Measurements from ENCODE around the gene GALNT17. TPM values are rescaled to one million over a fixed set of nuclear protein-coding genes. Genes with fewer than 3 reads are reported as not detected.
"Not testable (repeated sequence)": the region's sequence is repeated elsewhere in the genome, so short reads cannot be mapped to it uniquely, and the experiment has no call there.

The GALNT17 gene
- total and polyA plus RNA-seq, 2 experiments from 2014 or later, result 11.1 to 65.6 TPM

DNA sequence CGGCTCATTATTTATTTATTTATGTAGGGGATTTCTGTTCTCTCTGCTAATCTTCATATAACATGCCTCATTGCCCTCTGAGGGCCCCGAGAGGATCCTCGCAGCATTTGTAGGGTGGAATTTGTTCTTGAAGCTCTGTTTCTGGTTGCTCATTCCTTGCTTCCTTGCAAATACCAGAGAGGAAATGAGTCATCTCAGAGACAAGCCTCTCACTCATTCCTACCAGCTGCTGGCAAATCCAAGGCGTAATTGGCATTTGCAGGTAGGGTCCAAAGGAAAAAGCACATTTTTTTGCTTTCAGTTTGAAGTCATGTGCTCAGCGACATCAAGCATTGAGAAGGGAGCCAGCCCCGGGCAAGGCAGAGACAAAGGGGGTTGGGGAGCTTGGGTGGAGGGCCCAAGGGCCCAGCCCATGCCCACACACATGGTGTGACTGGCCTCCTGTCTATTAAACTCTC, 501.6 kb downstream of the GALNT17 start:
- peak overlapping the region; percentile 80 for H3K27ac Mint-ChIP-seq
- peaks cover 20% of the 10 kb centered on the region for H3K4me1 ChIP-seq (ENCODE audit: insufficient read depth)
- H3K4me1 Mint-ChIP-seq, result peaks cover 47% of the 10 kb centered on the region
- H2AFZ ChIP-seq, result no peak overlapping the region
- H3K9me2 ChIP-seq (ENCODE audit: insufficient read depth), result peaks cover 5% of the 10 kb centered on the region; the same call in 1 of the 2 replicates
- H3K27me3 Mint-ChIP-seq (ENCODE audit: insufficient read depth, low read depth, poor library complexity), result peaks cover 19% of the 10 kb centered on the region
- 0 out of 2 replicates have a peak, but pooled peaks cover 2% of the 10 kb centered on the region for H3F3A ChIP-seq (replicated peaks; ENCODE audit: low read depth)
- peak; percentile 51 for ATAC-seq
- H3K4me2 ChIP-seq, result peak overlapping the region; percentile 41
- peaks cover 6% of the 10 kb centered on the region; the same call in 2 of the 3 replicates for H3K9me3 Mint-ChIP-seq
- no peak overlapping the region for H3K4me3 ChIP-seq
- H3K27ac ChIP-seq (ENCODE audit: low read depth), result peak overlapping the region; percentile 86
- DNase-seq (ENCODE audit: low spot score), result peak; percentile 75
- H3K27me3 ChIP-seq (ENCODE audit: insufficient read depth), result no peaks in the 10 kb centered on the region
- H3K36me3 Mint-ChIP-seq (ENCODE audit: low read depth), result no peaks in the 10 kb centered on the region; the same call in 2 of the 3 replicates
- no peaks in the 10 kb centered on the region for H3K79me2 ChIP-seq (replicated peaks; ENCODE audit: insufficient read depth)
- no peak overlapping the region for H3K4me3 Mint-ChIP-seq
- H3K36me3 ChIP-seq (ENCODE audit: insufficient read depth), result no peaks in the 10 kb centered on the region
- TF ChIP-seq NANOG (IDR thresholded peaks at IDR 0.05; ENCODE audit: borderline replicate concordance) (peak; percentile 7; the same call in 1 of the 2 replicates), STAT1 (IDR thresholded peaks at IDR 0.05; ENCODE audit: unreplicated experiment) (no peak), ZNF331 (CRISPR knock-in tag; IDR thresholded peaks at IDR 0.05; ENCODE audit: low read depth) (no peak), CREB1 (CRISPR knock-in tag; IDR thresholded peaks at IDR 0.05; ENCODE audit: low read depth) (no peak)
- no peaks in the 10 kb centered on the region for H4K20me1 ChIP-seq (replicated peaks; ENCODE audit: insufficient read depth)

DNA sequence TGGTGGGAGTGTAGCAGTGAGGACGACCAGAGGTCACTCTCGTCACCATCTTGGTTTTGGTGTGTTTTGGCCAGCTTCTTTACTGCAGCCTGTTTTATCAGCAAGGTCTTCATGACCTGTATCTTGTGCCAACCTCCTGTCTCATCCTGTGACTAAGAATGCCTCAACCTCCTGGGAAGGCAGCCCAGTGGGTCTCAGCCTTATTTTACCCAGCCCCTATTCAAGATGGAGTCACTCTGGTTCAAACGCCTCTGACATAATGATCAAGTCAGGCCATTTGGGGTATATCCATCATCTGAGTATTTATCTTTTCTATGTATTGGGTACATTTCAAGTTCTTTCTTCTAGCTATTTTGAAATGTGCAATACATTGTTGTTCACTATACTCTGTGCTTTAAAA, 503.9 kb downstream of the GALNT17 start:
- ATAC-seq; H3K4me2 ChIP-seq; H3K27me3 ChIP-seq (ENCODE audit: insufficient read depth); H3K27ac Mint-ChIP-seq; H2AFZ ChIP-seq; H4K20me1 ChIP-seq (replicated peaks; ENCODE audit: insufficient read depth); H3K36me3 Mint-ChIP-seq (ENCODE audit: low read depth); H3K4me3 ChIP-seq; DNase-seq (ENCODE audit: low spot score); H3K9me3 Mint-ChIP-seq; H3K36me3 ChIP-seq (ENCODE audit: insufficient read depth); H3K79me2 ChIP-seq (replicated peaks; ENCODE audit: insufficient read depth); H3K4me3 Mint-ChIP-seq; H3K9me2 ChIP-seq (ENCODE audit: insufficient read depth); H3F3A ChIP-seq (replicated peaks; ENCODE audit: low read depth): not testable (repeated sequence)
- H3K4me1 ChIP-seq (ENCODE audit: insufficient read depth), result peaks cover 20% of the 10 kb centered on the region
- Mint-ChIP-seq H3K4me1 (peaks cover 49% of the 10 kb centered on the region), H3K27me3 (ENCODE audit: insufficient read depth, low read depth, poor library complexity) (peaks cover 20% of the 10 kb centered on the region)
- peak overlapping the region; percentile 15; the same call in 1 of the 2 replicates for H3K27ac ChIP-seq (ENCODE audit: low read depth)

DNA sequence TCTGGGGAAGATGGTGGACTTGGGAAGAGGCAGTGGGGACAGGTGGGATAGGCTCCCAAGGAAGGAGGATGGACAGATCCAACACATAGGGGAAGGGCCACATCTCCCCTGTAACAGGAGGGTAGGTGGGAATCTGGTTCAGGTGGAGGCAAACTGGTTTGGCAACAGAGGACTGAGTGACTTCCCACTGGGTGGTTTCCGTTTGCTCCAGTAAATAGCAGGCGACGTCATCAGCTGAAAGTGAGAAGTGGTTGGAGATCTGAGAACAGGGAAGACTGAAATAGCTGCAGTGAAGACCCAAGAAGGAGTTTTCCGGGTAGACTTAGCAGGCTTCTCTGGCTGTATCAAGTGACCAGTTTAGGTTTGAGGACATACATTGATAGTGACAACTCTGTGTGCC, 504.4 kb downstream of the GALNT17 start:
- Mint-ChIP-seq H3K36me3 (ENCODE audit: low read depth) (no peaks in the 10 kb centered on the region; the same call in 2 of the 3 replicates), H3K4me3 (no peak overlapping the region), H3K9me3 (peaks cover 6% of the 10 kb centered on the region; the same call in 2 of the 3 replicates), H3K27ac (no peak overlapping the region; the same call in 1 of the 2 replicates), H3K27me3 (ENCODE audit: insufficient read depth, low read depth, poor library complexity) (peaks cover 20% of the 10 kb centered on the region), H3K4me1 (peaks cover 49% of the 10 kb centered on the region)
- H3K36me3 ChIP-seq (ENCODE audit: insufficient read depth), result no peaks in the 10 kb centered on the region
- no peaks in the 10 kb centered on the region for H4K20me1 ChIP-seq (replicated peaks; ENCODE audit: insufficient read depth)
- peak overlapping the region; percentile 15; the same call in 1 of the 2 replicates for H3K27ac ChIP-seq (ENCODE audit: low read depth)
- ATAC-seq (peak; percentile 51), DNase-seq (ENCODE audit: low spot score) (peak; percentile 58)
- H3K4me2 ChIP-seq, result no peak overlapping the region
- no peaks in the 10 kb centered on the region for H3K79me2 ChIP-seq (replicated peaks; ENCODE audit: insufficient read depth)
- H3K9me2 ChIP-seq (ENCODE audit: insufficient read depth), result peaks cover 11% of the 10 kb centered on the region
- peaks cover 20% of the 10 kb centered on the region for H3K4me1 ChIP-seq (ENCODE audit: insufficient read depth)
- no peaks in the 10 kb centered on the region for H3K27me3 ChIP-seq (ENCODE audit: insufficient read depth)
- no peak overlapping the region for H2AFZ ChIP-seq
- H3K4me3 ChIP-seq, result no peak overlapping the region
- 0 out of 2 replicates have a peak, but pooled peaks cover 2% of the 10 kb centered on the region for H3F3A ChIP-seq (replicated peaks; ENCODE audit: low read depth)
- no peak for TF ChIP-seq EZH2 (IDR thresholded peaks at IDR 0.05; ENCODE audit: low read depth, unreplicated experiment)
- TF ChIP-seq, protein P1, sequence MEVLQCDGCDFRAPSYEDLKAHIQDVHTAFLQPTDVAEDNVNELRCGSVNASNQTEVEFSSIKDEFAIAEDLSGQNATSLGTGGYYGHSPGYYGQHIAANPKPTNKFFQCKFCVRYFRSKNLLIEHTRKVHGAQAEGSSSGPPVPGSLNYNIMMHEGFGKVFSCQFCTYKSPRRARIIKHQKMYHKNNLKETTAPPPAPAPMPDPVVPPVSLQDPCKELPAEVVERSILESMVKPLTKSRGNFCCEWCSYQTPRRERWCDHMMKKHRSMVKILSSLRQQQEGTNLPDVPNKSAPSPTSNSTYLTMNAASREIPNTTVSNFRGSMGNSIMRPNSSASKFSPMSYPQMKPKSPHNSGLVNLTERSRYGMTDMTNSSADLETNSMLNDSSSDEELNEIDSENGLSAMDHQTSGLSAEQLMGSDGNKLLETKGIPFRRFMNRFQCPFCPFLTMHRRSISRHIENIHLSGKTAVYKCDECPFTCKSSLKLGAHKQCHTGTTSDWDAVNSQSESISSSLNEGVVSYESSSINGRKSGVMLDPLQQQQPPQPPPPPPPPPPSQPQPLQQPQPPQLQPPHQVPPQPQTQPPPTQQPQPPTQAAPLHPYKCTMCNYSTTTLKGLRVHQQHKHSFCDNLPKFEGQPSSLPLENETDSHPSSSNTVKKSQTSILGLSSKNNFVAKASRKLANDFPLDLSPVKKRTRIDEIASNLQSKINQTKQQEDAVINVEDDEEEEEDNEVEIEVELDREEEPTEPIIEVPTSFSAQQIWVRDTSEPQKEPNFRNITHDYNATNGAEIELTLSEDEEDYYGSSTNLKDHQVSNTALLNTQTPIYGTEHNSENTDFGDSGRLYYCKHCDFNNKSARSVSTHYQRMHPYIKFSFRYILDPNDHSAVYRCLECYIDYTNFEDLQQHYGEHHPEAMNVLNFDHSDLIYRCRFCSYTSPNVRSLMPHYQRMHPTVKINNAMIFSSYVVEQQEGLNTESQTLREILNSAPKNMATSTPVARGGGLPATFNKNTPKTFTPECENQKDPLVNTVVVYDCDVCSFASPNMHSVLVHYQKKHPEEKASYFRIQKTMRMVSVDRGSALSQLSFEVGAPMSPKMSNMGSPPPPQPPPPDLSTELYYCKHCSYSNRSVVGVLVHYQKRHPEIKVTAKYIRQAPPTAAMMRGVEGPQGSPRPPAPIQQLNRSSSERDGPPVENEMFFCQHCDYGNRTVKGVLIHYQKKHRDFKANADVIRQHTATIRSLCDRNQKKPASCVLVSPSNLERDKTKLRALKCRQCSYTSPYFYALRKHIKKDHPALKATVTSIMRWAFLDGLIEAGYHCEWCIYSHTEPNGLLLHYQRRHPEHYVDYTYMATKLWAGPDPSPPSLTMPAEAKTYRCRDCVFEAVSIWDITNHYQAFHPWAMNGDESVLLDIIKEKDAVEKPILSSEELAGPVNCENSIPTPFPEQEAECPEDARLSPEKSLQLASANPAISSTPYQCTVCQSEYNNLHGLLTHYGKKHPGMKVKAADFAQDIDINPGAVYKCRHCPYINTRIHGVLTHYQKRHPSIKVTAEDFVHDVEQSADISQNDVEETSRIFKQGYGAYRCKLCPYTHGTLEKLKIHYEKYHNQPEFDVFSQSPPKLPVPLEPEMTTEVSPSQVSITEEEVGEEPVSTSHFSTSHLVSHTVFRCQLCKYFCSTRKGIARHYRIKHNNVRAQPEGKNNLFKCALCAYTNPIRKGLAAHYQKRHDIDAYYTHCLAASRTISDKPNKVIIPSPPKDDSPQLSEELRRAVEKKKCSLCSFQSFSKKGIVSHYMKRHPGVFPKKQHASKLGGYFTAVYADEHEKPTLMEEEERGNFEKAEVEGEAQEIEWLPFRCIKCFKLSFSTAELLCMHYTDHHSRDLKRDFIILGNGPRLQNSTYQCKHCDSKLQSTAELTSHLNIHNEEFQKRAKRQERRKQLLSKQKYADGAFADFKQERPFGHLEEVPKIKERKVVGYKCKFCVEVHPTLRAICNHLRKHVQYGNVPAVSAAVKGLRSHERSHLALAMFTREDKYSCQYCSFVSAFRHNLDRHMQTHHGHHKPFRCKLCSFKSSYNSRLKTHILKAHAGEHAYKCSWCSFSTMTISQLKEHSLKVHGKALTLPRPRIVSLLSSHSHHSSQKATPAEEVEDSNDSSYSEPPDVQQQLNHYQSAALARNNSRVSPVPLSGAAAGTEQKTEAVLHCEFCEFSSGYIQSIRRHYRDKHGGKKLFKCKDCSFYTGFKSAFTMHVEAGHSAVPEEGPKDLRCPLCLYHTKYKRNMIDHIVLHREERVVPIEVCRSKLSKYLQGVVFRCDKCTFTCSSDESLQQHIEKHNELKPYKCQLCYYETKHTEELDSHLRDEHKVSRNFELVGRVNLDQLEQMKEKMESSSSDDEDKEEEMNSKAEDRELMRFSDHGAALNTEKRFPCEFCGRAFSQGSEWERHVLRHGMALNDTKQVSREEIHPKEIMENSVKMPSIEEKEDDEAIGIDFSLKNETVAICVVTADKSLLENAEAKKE (CRISPR knock-in tag; IDR thresholded peaks at IDR 0.05), result no peak
- TF ChIP-seq, protein P2, sequence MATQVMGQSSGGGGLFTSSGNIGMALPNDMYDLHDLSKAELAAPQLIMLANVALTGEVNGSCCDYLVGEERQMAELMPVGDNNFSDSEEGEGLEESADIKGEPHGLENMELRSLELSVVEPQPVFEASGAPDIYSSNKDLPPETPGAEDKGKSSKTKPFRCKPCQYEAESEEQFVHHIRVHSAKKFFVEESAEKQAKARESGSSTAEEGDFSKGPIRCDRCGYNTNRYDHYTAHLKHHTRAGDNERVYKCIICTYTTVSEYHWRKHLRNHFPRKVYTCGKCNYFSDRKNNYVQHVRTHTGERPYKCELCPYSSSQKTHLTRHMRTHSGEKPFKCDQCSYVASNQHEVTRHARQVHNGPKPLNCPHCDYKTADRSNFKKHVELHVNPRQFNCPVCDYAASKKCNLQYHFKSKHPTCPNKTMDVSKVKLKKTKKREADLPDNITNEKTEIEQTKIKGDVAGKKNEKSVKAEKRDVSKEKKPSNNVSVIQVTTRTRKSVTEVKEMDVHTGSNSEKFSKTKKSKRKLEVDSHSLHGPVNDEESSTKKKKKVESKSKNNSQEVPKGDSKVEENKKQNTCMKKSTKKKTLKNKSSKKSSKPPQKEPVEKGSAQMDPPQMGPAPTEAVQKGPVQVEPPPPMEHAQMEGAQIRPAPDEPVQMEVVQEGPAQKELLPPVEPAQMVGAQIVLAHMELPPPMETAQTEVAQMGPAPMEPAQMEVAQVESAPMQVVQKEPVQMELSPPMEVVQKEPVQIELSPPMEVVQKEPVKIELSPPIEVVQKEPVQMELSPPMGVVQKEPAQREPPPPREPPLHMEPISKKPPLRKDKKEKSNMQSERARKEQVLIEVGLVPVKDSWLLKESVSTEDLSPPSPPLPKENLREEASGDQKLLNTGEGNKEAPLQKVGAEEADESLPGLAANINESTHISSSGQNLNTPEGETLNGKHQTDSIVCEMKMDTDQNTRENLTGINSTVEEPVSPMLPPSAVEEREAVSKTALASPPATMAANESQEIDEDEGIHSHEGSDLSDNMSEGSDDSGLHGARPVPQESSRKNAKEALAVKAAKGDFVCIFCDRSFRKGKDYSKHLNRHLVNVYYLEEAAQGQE (IDR thresholded peaks at IDR 0.05; ENCODE audit: unreplicated experiment), result no peak

Measured in GM23338 (cell line).